SW 1271 (cell line): ENCODE results near the gene IBSP.
A peak's percentile ranks its signal among the peaks of the same experiment; 100 is the strongest.

Experiments used
- DNase-seq, 2 experiments: peaks; one replicate each; lab custom pipeline; 2025; lab: John Stamatoyannopoulos, UW

IBSP gene

DNA sequence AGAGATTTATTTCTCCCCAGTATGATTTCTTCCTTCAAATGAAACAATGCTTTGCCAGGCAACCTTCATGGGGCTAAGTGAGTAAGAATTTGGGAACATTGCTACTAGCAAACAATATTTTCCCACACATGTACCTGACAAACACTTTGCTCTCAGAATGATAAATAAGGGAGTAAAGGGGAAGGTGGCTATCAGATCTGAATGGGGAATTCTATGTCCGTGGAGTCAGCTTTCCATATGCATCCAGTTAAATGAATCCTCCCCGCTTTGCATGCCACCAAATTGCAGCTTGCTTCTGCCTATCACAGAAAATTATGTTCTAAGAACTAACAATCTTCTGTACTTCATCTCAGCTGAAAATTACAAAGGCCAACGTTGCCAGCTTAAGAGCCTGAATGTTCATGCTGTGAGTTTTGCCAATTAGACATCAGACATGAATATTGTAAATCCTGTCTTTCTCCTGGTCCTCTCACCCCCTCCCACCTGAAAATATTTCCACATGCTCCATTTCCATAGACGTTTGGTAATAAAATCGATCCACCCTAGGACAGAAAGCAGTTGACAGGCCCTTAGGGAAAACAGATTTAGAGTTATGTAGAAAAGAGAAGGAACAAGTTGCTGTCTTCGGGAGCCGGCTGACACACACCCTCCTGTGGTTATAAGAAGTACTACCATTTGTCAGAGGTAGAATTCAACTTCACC, 39.7 kb downstream of the IBSP start:
- DNase-seq, result peak in 1 of 2 experiments; percentile 15

DNA sequence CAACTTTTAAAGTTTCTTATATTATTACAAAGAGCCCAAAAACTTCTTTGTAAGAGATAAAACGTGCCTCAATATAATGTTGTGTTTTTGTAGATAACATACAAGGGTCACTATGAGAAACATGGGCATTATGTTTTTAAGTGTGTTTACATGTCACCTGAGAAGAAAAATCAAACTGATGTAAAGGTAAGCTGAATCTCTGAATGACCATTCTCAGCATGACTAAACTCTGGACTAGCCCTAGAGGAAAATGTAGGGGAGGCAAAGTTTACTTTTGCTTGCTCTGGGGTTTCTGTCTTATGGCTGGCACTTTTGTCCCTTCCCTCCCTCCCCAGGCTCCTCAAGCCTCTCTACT, 40.2 kb downstream of the IBSP start:
- DNase-seq, result no peak

DNA sequence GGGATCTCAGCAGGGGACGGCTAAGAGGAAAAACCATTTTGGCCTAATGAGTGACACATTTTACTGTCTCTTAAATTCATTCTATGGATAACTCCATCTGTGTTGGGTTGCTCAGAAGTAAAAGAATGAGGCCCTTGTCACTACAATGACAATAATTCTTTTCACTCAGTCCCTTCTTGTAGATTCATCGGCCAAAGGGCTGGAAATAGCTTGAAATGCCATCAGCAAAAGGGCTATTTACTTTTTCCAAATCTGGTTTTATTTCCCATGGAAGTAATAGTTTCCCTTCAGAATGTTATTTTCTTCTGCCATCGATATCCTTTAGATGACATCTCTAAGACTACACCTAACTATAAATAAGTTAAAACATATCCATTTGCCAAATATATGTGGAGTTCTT, 40.8 kb downstream of the IBSP start:
- DNase-seq, result no peak

DNA sequence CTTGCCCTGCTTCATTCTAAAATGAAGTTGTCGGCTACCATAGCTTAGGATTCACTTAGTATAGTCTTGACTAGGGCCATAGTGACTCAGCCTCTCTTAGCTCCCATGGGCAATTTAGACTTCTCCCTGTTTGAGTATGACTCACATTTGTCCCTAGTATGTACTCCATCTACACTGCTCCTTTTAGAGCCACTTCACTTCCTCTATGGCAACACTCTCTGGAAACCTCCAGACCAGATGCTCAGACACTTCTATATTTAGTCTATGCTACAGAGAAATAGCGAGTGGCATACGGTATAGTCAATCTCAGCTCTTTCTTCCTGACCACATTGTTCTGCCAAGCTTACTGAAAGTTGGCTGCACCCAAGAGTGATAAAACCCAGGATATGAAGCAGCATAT, 44.6 kb downstream of the IBSP start:
- no peak for DNase-seq

DNA sequence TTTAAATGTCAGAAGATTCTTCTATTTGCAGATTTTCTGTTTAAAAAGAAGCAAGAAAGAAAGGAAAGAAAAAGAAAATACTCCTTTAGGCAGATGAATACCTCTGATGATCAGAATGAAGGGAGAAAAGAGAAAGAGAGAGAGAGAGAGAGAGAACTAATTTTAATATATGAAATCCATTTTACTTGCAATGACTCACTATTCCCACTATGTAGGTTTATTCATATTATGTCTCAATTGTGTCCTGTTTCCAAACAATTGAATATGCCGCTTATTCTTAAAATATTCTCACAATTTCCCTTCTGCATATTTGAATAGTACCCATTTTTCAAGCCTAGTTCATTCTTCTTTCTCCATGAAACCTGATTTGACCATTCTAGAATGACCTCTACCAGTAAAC, 45.1 kb downstream of the IBSP start:
- no peak for DNase-seq

DNA sequence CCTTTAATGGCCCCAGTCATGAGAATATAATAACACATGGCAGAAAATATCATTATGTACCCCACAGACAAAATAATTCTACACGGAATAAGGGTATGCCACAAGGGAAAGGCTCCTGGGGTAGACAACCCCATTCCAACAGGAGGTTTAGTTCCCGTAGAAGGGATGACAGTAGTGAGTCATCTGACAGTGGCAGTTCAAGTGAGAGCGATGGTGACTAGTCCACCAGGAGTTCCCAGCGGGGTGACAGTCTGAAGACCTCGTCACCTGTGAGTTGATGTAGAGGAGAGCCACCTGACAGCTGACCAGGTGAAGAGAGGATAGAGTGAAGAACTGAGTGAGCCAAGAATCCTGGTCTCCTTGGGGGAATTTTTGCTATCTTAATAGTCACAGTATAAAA, 46.9 kb downstream of the IBSP start:
- no peak for DNase-seq

DNA sequence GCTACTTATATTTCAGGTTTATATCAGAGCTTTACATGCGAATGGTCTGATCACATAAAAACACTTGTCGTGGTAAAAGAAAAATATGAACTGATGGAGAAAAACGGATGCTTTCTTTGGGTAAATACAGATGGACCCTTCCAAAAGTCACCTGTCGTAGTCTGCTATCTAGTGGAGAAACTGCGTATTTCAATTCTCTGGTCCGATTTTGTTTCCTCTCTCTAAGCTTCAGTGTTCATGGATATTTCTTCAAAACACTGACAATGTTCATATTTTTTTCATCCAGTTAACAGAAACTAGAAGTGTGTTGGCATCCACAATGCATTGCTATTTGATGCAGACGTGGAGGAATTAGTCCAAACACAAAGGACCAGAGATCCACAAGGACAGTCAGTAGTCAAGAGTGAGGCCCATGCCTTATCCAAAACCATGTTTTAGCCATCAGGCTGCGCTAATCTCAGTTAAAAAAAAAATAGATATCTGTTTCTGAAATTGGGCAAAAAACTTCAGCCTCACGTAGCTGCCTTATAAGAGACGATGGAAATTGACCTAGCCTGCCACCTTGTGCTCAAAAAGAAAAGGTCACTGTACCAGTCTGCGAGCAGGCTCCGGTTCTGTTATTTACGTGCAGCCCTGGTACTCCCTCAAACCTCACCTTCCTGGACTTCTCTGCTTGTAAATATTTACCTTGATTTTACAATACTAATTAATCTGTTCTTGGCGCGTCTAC, 49.4 kb downstream of the IBSP start:
- DNase-seq, result peak in 1 of 2 experiments; percentile 40

DNA sequence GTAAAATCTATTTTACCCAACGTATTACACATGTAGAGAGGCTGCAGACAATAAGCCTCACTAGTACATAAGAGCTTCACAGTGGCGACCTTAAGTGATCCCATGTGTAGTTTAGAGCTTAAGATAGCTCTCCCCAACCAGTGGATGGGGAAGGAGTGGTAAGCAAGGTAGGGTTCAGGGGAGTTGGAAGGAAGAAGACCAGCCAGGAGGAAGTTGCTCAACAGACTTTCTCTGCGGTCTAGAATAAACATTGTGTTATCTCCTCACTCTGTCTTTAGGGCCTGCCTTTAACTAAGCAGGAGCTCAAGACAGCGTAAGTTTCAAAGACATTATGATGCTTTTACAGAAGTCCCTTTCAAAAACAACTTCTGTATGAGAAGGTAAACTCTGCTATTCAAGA, 50.3 kb downstream of the IBSP start:
- DNase-seq, result no peak

DNA sequence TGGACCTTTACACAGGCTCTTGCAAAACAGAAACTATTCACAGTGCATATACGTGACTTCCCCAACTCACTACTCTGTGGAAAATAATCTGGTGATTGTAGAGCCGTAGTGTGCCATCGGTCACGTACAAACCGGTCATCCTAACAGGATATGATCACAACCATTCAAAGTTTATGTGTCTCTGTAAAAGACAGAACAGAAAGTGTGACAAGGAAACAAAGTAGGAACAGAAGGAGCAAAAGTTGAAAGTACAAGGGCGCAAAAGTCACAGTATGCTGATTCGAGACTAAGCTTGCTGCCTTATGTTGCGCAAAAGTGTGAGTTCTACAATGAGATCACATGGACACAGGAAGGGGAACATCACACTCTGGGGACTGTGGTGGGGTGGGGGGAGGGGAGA, 52.0 kb downstream of the IBSP start:
- no peak for DNase-seq

DNA sequence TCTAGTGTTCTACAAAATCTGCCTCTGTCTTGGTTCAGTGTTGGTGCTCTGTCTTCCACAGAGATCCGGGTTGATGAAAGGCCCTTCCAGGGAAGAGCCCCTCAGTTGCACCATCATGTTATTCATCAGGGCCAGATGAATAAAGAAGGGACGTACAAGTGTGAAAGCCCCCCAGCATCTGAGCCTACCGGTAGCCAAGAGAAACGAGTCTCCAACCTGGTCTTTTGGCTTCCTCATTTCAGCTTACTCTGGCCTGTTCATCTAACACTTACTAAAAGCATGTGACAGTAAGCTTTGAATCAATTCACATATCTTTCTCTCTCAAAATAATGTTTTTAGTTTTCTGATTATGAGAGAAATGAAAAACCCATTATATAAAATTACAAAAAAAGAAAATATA, 52.6 kb downstream of the IBSP start:
- no peak for DNase-seq

DNA sequence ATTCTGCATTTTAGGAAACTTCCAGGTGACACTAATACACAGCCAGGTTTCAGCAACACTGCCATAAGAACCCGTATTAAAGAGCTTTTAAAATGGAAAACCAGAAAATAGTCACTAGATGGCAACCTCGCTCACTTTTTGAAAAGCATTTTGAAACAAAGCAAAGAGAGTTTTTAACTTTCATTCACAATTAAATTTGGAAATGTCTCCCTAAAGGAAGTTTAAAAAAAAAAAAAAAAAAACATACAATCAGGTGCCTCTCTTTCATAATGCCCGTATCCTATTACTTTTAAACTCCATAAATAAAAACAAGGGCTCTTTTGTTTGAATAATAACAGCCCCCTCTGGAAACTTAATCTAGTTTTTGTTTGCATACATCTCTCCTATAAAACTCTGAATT, 53.8 kb downstream of the IBSP start:
- DNase-seq, result peak in 1 of 2 experiments; percentile 32

DNA sequence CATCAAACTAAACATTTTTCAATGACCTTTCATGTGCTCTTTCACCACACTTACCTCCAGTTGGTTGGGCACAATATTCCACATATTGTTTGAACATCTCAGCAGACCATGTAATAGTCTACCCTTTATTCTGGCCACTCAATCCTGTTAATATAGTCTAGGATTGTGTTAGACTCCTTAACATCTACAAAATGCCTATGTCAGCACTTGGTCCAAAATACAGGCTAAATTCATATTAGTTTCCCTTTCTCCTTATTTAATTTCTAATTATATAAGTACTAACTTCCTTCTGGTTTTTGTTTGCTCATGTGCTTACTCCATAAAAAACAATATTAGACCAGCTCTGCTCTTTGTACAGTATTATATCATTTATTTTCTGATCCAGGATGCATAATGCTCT, 54.5 kb downstream of the IBSP start:
- no peak for DNase-seq

DNA sequence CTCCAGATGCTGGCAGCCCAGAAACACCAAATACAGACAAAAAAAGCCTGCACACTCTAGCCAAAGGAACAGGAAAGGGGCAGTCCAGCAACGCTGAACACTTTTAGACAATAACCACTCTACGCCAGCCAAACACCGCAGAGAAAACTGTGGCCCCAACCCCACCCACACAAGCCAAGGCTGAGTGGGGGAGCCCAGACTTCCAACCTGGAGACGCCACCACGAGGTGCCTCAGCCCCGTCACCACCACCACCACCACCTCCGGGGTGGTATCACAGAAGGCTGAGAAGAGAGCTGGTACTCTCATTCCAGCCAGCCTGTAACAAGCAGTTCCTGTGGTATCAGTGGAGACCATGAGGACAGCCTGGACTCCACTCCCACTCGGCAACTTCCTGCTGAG, 56.2 kb downstream of the IBSP start:
- DNase-seq, result no peak

DNA sequence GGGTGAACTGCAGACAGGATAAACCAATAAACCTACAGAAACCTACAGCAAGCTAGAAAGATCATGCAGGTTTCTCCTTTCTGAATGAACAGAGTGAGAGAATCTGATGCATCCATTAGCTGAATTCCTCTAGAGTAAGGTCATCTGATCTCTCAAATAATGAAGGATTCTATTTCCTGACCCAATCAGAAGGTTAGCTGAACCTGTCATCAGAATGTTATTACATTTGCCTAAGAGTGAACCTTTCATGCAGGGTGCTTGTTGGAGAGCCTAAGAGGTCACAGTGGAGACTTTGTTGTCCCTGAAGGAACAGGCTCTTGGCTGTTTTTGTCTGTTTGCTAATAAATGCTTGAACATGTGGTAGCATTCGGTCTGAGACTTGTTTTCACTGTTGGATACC, 57.5 kb downstream of the IBSP start:
- no peak for DNase-seq

DNA sequence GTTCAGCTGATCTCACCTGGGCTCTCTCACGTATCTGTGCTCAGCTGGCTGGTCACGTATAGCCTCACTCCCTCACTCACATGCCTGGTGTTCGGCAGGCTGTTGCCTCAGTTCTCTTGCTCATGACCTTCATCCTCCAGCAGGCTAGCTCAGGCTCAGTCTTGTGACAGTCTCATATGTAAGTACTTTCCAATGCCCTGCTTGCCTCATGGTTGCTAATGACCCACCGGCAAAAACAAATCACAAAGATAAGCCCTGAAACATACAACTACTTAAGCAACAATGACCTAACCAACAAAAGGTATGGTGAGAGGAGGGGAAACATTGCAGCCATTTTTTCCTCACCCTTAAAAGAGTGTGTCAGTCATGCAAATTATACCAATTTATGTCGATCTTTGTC, 58.4 kb downstream of the IBSP start:
- DNase-seq, result no peak
